PC-9 (cell line): ENCODE data around the gene SNX8. TPM values are rescaled to one million over a fixed set of nuclear protein-coding genes. Genes with fewer than 3 reads are reported as not detected.
"Not testable (repeated sequence)": the region's sequence is repeated elsewhere in the genome, so short reads cannot be mapped to it uniquely, and the experiment has no call there.

Experiments used
- BruUV-seq: library from RNA; stranded (reverse); fragments of 400-500 nt; replicated peaks from 2 replicates; lab custom pipeline; 2021; lab: Mats Ljungman, UMichigan
- CTCF ChIA-PET: fragments of 300-600 bp; sonication (Branson Sonifier 250); formaldehyde crosslinking; loops from one replicate; lab custom pipeline; 2022; ENCODE audit warnings: antibody characterized with exemption; lab: Charles Lee
- POLR2A ChIA-PET: fragments of 300-600 bp; sonication (Branson Sonifier 250); formaldehyde crosslinking; loops from one replicate; lab custom pipeline; 2022; ENCODE audit warnings: antibody characterized with exemption; ENCODE audit not compliant: unreplicated experiment; lab: Charles Lee
- DNase-seq, 2 experiments: peaks; one replicate each; pipeline versions ENCODE4 v3.0.0 to v3.0.0-alpha.2; 2015 to 2022; ENCODE audit warnings: mixed read lengths in 1 of 2
- H2AFZ ChIP-seq: fragments of 200-600 bp; sonication (generic); 2 replicates; pipeline ENCODE4 v1.8.1; 2017; ENCODE audit warnings: antibody characterized with exemption
- H3F3A ChIP-seq: fragments of 200-600 bp; sonication (generic); 2 replicates; pipeline ENCODE4 v1.8.1; 2017; ENCODE audit warnings: antibody characterized with exemption, mild to moderate bottlenecking, low read depth; ENCODE audit not compliant: insufficient read depth
- H3K27ac ChIP-seq: fragments of 200-600 bp; sonication (generic); 2 replicates; pipeline ENCODE4 v1.6.1; 2016; ENCODE audit warnings: mixed run types
- H3K27me3 ChIP-seq: fragments of 200-600 bp; sonication (generic); 2 replicates; pipeline ENCODE4 v1.6.1; 2016; ENCODE audit warnings: low read depth, mixed run types; ENCODE audit not compliant: insufficient read depth
- H3K36me3 ChIP-seq: fragments of 200-600 bp; sonication (generic); 2 replicates; pipeline ENCODE4 v1.6.1; 2016; ENCODE audit warnings: low read depth, mixed run types
- H3K4me1 ChIP-seq: fragments of 200-600 bp; sonication (generic); replicated peaks from 2 replicates; pipeline ENCODE4 v1.6.1; 2016; ENCODE audit warnings: mixed run types; ENCODE audit not compliant: insufficient read depth
- H3K4me2 ChIP-seq: fragments of 200-600 bp; sonication (generic); 2 replicates; pipeline ENCODE4 v1.6.1; 2017; ENCODE audit warnings: mixed run types
- H3K4me3 ChIP-seq: fragments of 200-600 bp; sonication (generic); 2 replicates; pipeline ENCODE4 v1.6.1; 2016; ENCODE audit warnings: mixed run types
- H3K79me2 ChIP-seq: fragments of 200-600 bp; sonication (generic); 2 replicates; pipeline ENCODE4 v1.6.1; 2017; ENCODE audit warnings: low read depth, mixed run types
- H3K9me2 ChIP-seq: fragments of 200-600 bp; sonication (generic); 2 replicates; pipeline ENCODE4 v1.8.1; 2017; ENCODE audit warnings: mild to moderate bottlenecking; ENCODE audit not compliant: insufficient read depth
- H3K9me3 ChIP-seq: fragments of 200-600 bp; sonication (generic); 2 replicates; pipeline ENCODE4 v1.8.1; 2016; ENCODE audit warnings: low read depth; ENCODE audit not compliant: insufficient read depth
- H4K20me1 ChIP-seq: fragments of 200-600 bp; sonication (generic); 2 replicates; pipeline ENCODE4 v1.8.1; 2017; ENCODE audit not compliant: insufficient read depth
- CTCF ChIP-seq: fragments of 200-600 bp; sonication (generic); conservative IDR thresholded peaks from 2 replicates; pipeline ENCODE4 v1.6.1; 2017; ENCODE audit warnings: mixed run types, antibody characterized with exemption, mild to moderate bottlenecking, moderate library complexity
- EZH2 ChIP-seq: fragments of 200-600 bp; sonication (generic); IDR thresholded peaks from 2 replicates; pipeline ENCODE4 v1.8.0; 2017; ENCODE audit warnings: antibody characterized with exemption, low read depth
- intact Hi-C: fragments of 100-400 bp; cut with micrococcal nuclease; formaldehyde crosslinking; loops from one replicate; pipeline ENCODE4 v1.10.0; 2022; ENCODE audit not compliant: unreplicated experiment
- total RNA-seq: library from RNA; stranded (reverse); gene quantifications from 2 replicates; pipeline ENCODE4 v1.2.3, GENCODE V29; 2021

SNX8 gene
- total RNA-seq, 1 experiment from 2014 or later, result 102 TPM

GRCh38 chr7:2350861-2351260 is 36.6 kb upstream of the SNX8 start:
- ChIA-PET POLR2A (no interaction called here), CTCF (no interaction called here)
- Histone ChIP-seq H3K4me2 (no peak overlapping the region), H3K27me3 (no peaks in the 10 kb centered on the region), H3K36me3 (no peaks in the 10 kb centered on the region), H3K4me1 (peaks cover 9% of the 10 kb centered on the region; the same call in 1 of the 2 replicates), H4K20me1 (peaks cover 5% of the 10 kb centered on the region), H3K79me2 (peaks cover 23% of the 10 kb centered on the region), H3K4me3 (no peak overlapping the region), H3K9me3 (no peaks in the 10 kb centered on the region), H2AFZ (no peak overlapping the region), H3K27ac (no peak overlapping the region), H3K9me2 (no peaks in the 10 kb centered on the region), H3F3A (peaks cover 22% of the 10 kb centered on the region; the same call in 1 of the 2 replicates)
- intact Hi-C loops, result loop anchor here (5.0 kb wide), 1 partner anchor 39 kb away; the partner anchor contains the start of gene SNX8
- BruUV-seq, result no TSS peak
- TF ChIP-seq EZH2, result no peak
- TF ChIP-seq CTCF, result no peak
- no peak for DNase-seq

- Histone ChIP-seq H3K9me3 (no peaks in the 10 kb centered on the region), H3K4me1 (peaks cover 9% of the 10 kb centered on the region; the same call in 1 of the 2 replicates), H3K4me2 (no peak overlapping the region), H3K79me2 (peaks cover 15% of the 10 kb centered on the region), H3F3A (peaks cover 22% of the 10 kb centered on the region), H2AFZ (no peak overlapping the region), H3K27me3 (no peaks in the 10 kb centered on the region), H3K27ac (no peak overlapping the region), H3K4me3 (no peak overlapping the region), H3K9me2 (no peaks in the 10 kb centered on the region), H3K36me3 (no peaks in the 10 kb centered on the region), H4K20me1 (no peaks in the 10 kb centered on the region)
- TF ChIP-seq CTCF (no peak), EZH2 (no peak)
- intact Hi-C loops, result loop anchor here (5.0 kb wide), 1 partner anchor 38 kb away; the partner anchor contains the start of gene SNX8
- BruUV-seq, result no TSS peak
- POLR2A ChIA-PET, result no interaction called here
- CTCF ChIA-PET, result no interaction called here
- DNase-seq, result no peak
These were observed 35.8 kb upstream of the SNX8 start for GRCh38 chr7:2350055-2350454.

- peaks cover 26% of the 10 kb centered on the region for H3F3A ChIP-seq
- H4K20me1 ChIP-seq, H3K27me3 ChIP-seq, H2AFZ ChIP-seq, H3K9me3 ChIP-seq, BruUV-seq, H3K9me2 ChIP-seq, H3K36me3 ChIP-seq, H3K4me2 ChIP-seq, DNase-seq, H3K4me3 ChIP-seq, H3K4me1 ChIP-seq, H3K79me2 ChIP-seq, H3K27ac ChIP-seq: not testable (repeated sequence)
- ChIA-PET POLR2A (interaction anchor here (0.6 to 0.7 kb wide), 2 partner anchors 145 to 198 kb away, joined by 4 to 11 read pairs; no protein-coding TSS in a partner anchor), CTCF (interaction anchor here (0.6 to 1.5 kb wide), 8 partner anchors 7 to 1140 kb away, joined by 3 to 8 read pairs (median 5); no protein-coding TSS in a partner anchor)
- intact Hi-C loops, result loop anchor here (1.0 to 5.0 kb wide), 4 partner anchors 105 to 768 kb away; partner anchors contain the start of genes MRM2 and NUDT1
These were observed 33.3 kb upstream of the SNX8 start for GRCh38 chr7:2347351-2348063.
